Parathyroid adenoma (tissue), 2 donors: ENCODE measurements around the gene SIRPB2.

ENCODE experiments used
- H2AFZ ChIP-seq: fragments of 300-600 bp; sonication (generic); one replicate; pipeline ENCODE4 v1.7.0; 2017; ENCODE audit warnings: antibody characterized with exemption, mild to moderate bottlenecking
- H3K27ac ChIP-seq: fragments of 300-600 bp; sonication (generic); one replicate; pipeline ENCODE4 v1.7.0; 2017
- H3K27me3 ChIP-seq: fragments of 300-600 bp; sonication (generic); one replicate; pipeline ENCODE4 v1.7.0; 2017; ENCODE audit warnings: low read length; ENCODE audit not compliant: control insufficient read depth, insufficient read depth
- H3K36me3 ChIP-seq: fragments of 300-600 bp; sonication (generic); one replicate; pipeline ENCODE4 v1.7.0; 2017; ENCODE audit warnings: low read length; ENCODE audit not compliant: control insufficient read depth, insufficient read depth
- H3K4me1 ChIP-seq: fragments of 300-600 bp; sonication (generic); one replicate; pipeline ENCODE4 v1.7.0; 2017; ENCODE audit warnings: control low read depth
- H3K4me2 ChIP-seq: fragments of 300-600 bp; sonication (generic); one replicate; pipeline ENCODE4 v1.7.0; 2017; ENCODE audit warnings: low read length
- H3K4me3 ChIP-seq: fragments of 300-600 bp; sonication (generic); one replicate; pipeline ENCODE4 v1.7.0; 2017; ENCODE audit warnings: low read depth, low read length
- H3K79me2 ChIP-seq: fragments of 300-600 bp; sonication (generic); one replicate; pipeline ENCODE4 v1.7.0; 2017; ENCODE audit warnings: control low read depth
- H3K9ac ChIP-seq: fragments of 300-600 bp; sonication (generic); one replicate; pipeline ENCODE4 v1.7.0; 2017; ENCODE audit warnings: mild to moderate bottlenecking
- H3K9me3 ChIP-seq: fragments of 300-600 bp; sonication (generic); one replicate; pipeline ENCODE4 v1.7.0; 2017; ENCODE audit warnings: low read length; ENCODE audit not compliant: control insufficient read depth
- TF ChIP-seq, protein P1 (sequence below): fragments of 300-600 bp; sonication (generic); IDR thresholded peaks from one replicate; pipeline ENCODE4 v1.7.0; 2017; ENCODE audit warnings: antibody characterized with exemption, mild to moderate bottlenecking
- donor health status: primary hyperparathyroidism.

Gene SIRPB2

DNA sequence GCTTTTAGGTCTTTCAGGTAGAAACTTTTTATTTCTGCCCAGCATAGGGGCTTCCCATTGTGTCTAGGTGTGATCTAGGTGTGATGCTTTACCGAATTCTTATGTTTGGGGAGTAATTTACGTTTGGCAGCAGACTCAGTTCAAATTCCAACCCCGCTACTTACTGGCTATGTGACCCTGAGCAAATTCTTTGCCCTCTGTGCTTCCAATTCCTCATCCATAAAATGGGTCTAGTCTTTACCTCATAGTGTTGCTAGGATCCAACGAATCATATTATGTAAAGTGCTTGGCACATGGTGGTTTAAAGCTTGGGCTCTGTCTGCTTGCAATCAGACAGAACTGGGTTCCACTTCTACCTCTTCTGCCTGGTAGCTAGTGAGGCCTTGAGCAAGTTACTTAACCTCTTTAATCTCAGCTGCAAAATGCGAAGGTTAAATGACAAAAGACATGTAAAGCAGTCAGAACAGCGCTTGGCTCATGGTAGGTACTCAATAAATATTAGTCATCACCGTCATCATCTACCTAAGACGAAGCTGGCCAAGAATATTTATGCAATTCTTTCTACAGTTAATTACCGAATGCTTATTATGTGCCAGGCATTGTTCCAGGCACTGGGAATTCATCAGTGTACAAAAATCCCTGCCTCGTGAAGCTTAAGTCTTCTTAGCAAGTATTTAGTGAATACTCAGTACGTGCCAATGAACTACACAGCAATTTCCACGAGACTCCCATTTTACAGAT is 25.6 kb downstream of the SIRPB2 start:
- peak overlapping the region; percentile 65 for H3K27ac ChIP-seq
- H3K36me3 ChIP-seq: no peaks in the 10 kb centered on the region
- no peaks in the 10 kb centered on the region for H3K27me3 ChIP-seq
- H3K4me3 ChIP-seq: peak overlapping the region; percentile 72
- peaks cover 17% of the 10 kb centered on the region for H3K4me1 ChIP-seq
- H3K9me3 ChIP-seq: no peaks in the 10 kb centered on the region
- TF ChIP-seq, protein P1, sequence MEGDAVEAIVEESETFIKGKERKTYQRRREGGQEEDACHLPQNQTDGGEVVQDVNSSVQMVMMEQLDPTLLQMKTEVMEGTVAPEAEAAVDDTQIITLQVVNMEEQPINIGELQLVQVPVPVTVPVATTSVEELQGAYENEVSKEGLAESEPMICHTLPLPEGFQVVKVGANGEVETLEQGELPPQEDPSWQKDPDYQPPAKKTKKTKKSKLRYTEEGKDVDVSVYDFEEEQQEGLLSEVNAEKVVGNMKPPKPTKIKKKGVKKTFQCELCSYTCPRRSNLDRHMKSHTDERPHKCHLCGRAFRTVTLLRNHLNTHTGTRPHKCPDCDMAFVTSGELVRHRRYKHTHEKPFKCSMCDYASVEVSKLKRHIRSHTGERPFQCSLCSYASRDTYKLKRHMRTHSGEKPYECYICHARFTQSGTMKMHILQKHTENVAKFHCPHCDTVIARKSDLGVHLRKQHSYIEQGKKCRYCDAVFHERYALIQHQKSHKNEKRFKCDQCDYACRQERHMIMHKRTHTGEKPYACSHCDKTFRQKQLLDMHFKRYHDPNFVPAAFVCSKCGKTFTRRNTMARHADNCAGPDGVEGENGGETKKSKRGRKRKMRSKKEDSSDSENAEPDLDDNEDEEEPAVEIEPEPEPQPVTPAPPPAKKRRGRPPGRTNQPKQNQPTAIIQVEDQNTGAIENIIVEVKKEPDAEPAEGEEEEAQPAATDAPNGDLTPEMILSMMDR: no peak
- peaks cover 42% of the 10 kb centered on the region for H3K79me2 ChIP-seq
- peak overlapping the region; percentile 82 for H2AFZ ChIP-seq
- peak overlapping the region; percentile 70 for H3K4me2 ChIP-seq
- peak overlapping the region; percentile 12 for H3K9ac ChIP-seq

DNA sequence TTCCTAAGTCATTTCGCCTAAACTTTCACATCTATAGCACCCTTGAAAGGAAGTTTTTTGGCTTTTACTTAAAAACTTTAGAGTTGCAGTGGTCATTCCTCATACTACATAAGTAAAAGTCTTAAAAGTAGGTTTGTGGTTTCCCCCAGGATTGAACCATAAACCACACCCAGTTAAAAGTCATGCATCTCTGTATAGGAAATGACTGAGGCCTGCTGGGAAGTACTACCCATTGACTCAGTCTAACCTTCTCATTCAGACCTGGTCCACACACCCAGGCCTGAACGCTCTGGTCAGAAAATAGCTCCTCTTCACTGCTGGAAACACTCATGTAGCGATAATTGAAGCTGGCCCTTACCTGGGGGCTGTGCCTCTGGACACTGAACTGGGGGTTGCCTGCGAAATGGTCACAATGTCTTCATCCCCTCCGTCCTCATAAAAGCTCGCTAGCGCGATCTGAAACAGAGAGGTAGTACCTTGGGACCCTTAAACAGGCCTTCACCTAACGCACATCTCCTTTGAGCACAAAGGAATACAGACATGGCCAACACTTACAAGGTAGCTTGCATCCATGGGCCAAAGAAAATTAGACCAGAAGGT is 27.1 kb downstream of the SIRPB2 start:
- Histone ChIP-seq H3K4me1 (peaks cover 17% of the 10 kb centered on the region), H3K27me3 (no peaks in the 10 kb centered on the region), H3K36me3 (no peaks in the 10 kb centered on the region), H3K79me2 (peaks cover 42% of the 10 kb centered on the region), H3K9ac (no peak overlapping the region), H3K4me2 (no peak overlapping the region), H3K27ac (no peak overlapping the region), H3K9me3 (no peaks in the 10 kb centered on the region), H2AFZ (no peak overlapping the region), H3K4me3 (no peak overlapping the region)
- TF ChIP-seq, protein P1: no peak

DNA sequence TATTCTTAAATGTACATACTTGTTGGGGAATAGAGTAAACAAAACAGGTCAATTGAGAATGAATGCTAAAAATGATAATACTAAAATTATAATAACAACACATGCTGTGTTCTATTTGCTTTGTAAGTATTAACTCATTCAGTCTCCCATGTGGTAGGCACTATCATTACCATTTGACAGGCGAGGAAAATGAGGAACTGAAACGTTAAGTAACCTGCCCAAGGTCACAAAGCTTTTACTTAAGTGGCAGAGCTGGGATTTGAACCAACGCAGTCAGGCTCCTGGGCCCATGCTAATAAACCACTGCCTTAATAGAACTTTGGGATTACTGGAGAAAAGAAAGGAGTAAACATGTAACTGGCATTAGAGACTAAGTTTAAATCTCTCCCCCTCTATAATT is 28.4 kb downstream of the SIRPB2 start:
- Histone ChIP-seq H3K36me3 (no peaks in the 10 kb centered on the region), H3K4me1 (peaks cover 17% of the 10 kb centered on the region), H3K9ac (no peak overlapping the region), H3K27ac (no peak overlapping the region), H3K79me2 (peaks cover 42% of the 10 kb centered on the region), H3K9me3 (no peaks in the 10 kb centered on the region), H3K27me3 (no peaks in the 10 kb centered on the region), H3K4me3 (no peak overlapping the region), H2AFZ (no peak overlapping the region), H3K4me2 (no peak overlapping the region)
- TF ChIP-seq, protein P1: no peak

DNA sequence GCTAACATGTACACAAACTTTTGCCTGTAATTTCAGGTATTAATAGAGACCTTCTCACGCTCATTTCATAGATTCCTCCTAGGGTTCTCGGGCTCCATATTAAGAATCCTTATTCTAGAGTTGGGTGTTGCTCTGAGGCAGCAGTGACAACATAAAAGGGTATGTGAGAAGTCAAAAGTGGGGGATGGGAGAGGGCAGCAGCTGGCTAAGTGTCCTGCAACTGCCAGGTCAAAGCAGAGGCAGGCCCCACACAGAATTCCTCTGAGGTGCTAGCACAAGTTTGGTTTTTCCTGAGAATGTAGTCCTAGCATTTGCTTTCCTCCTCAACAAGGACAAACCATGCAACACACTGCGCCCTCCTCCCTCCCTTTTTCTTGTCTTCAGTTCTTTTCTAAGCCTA is 29.2 kb downstream of the SIRPB2 start:
- H3K36me3 ChIP-seq: no peaks in the 10 kb centered on the region

More for the DNA sequence above, 29.2 kb downstream of the SIRPB2 start:
- Histone ChIP-seq H3K4me3 (no peak overlapping the region), H3K9me3 (no peaks in the 10 kb centered on the region), H3K4me1 (peaks cover 14% of the 10 kb centered on the region), H2AFZ (no peak overlapping the region), H3K27me3 (no peaks in the 10 kb centered on the region), H3K79me2 (peaks cover 42% of the 10 kb centered on the region), H3K27ac (no peak overlapping the region), H3K9ac (no peak overlapping the region), H3K4me2 (no peak overlapping the region)
- TF ChIP-seq, protein P1: no peak
